Measurements from ENCODE around the gene PNPLA3. TPM values are rescaled to one million over a fixed set of nuclear protein-coding genes. Genes with fewer than 3 reads are reported as not detected.

Gene PNPLA3
- total RNA-seq, 4 donors from 2014 or later = 0.58 to 1.3 TPM; not detected in 2

DNA sequence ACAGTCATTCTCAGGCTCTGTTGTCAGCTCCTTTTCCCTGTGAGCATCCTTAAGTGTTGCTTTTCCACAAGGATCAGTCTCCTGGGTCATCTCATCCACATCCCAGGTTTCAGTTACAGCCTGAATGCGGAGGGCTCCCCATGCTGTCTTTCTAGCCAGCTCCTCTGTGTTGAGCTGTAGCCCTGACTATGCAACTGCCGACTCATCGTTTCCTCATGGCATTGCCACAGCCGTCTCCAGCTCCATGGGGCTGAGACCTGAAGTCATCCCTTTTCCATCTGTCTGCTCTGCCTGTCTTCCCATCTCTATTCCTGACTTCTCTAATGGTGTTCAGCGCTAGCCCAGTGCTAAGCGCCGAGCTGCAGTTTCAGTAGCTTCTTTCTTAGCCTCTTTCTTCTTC is 43.5 kb downstream of the PNPLA3 start:
- no peaks in the 10 kb centered on the region for H3K36me3 ChIP-seq
- intact Hi-C loops (cut with DNase I; ENCODE audit: low total_unique reads) = no loop called here
- TF ChIP-seq POLR2A (IDR thresholded peaks at IDR 0.05) = no peak
- TF ChIP-seq, protein P1, sequence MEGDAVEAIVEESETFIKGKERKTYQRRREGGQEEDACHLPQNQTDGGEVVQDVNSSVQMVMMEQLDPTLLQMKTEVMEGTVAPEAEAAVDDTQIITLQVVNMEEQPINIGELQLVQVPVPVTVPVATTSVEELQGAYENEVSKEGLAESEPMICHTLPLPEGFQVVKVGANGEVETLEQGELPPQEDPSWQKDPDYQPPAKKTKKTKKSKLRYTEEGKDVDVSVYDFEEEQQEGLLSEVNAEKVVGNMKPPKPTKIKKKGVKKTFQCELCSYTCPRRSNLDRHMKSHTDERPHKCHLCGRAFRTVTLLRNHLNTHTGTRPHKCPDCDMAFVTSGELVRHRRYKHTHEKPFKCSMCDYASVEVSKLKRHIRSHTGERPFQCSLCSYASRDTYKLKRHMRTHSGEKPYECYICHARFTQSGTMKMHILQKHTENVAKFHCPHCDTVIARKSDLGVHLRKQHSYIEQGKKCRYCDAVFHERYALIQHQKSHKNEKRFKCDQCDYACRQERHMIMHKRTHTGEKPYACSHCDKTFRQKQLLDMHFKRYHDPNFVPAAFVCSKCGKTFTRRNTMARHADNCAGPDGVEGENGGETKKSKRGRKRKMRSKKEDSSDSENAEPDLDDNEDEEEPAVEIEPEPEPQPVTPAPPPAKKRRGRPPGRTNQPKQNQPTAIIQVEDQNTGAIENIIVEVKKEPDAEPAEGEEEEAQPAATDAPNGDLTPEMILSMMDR (IDR thresholded peaks at IDR 0.05) = no peak

DNA sequence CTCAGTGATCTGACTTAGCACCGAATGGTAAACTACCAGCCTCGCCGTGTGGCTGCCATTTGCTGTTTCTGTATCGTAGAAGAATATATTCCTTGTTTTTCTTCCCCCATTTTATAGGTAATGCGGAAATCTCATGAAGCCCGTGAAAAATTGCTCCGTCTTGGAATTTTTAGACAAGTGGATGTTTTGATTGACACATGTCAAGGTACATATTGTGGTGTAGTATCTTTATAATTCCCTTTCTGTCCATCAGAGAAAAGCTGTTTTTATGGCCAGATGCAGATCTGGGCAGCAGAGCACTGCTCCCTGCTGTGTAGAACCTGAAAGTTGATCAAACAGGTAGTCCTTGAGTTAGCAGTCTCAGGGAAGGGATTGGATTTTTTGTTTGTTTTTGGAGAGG is 45.0 kb downstream of the PNPLA3 start:
- TF ChIP-seq, protein P1 (IDR thresholded peaks at IDR 0.05) = no peak
- TF ChIP-seq POLR2A (IDR thresholded peaks at IDR 0.05) = no peak
- H3K36me3 ChIP-seq = no peaks in the 10 kb centered on the region
- H3K9me3 ChIP-seq = no peaks in the 10 kb centered on the region
- H3K4me3 ChIP-seq = no peak overlapping the region
- intact Hi-C loops (cut with DNase I; ENCODE audit: low total_unique reads) = no loop called here
- H3K4me1 ChIP-seq = no peaks in the 10 kb centered on the region
- no peaks in the 10 kb centered on the region for H3K27me3 ChIP-seq
- no peak overlapping the region for H3K27ac ChIP-seq
- no peak for DNase-seq

More for the DNA sequence above, 43.5 kb downstream of the PNPLA3 start:
- Histone ChIP-seq H3K9me3 (no peaks in the 10 kb centered on the region), H3K27me3 (no peaks in the 10 kb centered on the region), H3K4me1 (no peaks in the 10 kb centered on the region), H3K27ac (no peak overlapping the region), H3K4me3 (no peak overlapping the region)
- no peak for DNase-seq

DNA sequence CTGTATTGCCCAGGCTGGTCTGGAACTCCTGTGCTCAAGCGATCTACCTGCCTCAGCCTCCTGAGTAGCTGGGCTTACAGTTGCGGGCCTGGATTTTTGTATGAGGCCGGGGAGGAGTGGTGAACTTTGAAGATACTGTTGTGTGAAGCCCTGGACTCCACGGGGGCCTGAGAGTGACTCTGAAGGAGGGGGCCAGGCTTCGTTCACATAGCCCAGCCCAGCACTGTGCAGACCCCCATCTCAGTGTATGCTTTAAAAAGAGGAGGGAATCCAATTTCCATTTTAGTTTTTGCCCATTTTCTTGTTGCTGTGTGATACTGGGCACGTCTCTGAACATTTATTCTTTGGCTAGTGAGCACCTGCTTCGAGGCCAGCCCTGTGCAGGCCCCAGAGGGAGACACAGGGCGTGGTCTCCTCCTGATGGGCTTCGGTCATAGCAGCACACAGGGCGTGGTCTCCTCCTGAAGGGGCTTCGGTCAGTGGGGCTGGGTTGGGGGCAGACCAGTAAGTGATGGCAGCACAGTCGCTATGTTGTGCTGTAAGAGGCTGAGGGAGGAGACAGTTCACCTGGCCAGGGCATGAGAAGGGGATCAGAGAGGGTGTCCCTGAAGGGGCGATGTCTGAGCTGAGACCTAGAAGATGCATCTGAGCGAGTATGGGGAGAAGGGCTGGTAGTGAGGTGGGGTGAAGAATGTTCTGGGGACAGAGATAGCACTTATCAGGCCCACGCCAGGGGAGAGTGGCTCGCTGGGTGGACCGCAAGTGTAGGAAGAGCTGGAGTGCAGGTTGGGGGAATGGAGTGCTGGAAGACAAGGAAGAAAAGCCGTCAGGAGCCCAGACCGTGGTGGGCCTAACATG is 45.6 kb downstream of the PNPLA3 start:
- Histone ChIP-seq H3K4me3 (no peak overlapping the region), H3K36me3 (no peaks in the 10 kb centered on the region), H3K27ac (no peak overlapping the region), H3K4me1 (no peaks in the 10 kb centered on the region), H3K9me3 (no peaks in the 10 kb centered on the region), H3K27me3 (no peaks in the 10 kb centered on the region)
- intact Hi-C loops (cut with DNase I; ENCODE audit: low total_unique reads) = no loop called here
- DNase-seq = no peak
- no peak for TF ChIP-seq POLR2A (IDR thresholded peaks at IDR 0.05)
- TF ChIP-seq, protein P1 (IDR thresholded peaks at IDR 0.05) = no peak

DNA sequence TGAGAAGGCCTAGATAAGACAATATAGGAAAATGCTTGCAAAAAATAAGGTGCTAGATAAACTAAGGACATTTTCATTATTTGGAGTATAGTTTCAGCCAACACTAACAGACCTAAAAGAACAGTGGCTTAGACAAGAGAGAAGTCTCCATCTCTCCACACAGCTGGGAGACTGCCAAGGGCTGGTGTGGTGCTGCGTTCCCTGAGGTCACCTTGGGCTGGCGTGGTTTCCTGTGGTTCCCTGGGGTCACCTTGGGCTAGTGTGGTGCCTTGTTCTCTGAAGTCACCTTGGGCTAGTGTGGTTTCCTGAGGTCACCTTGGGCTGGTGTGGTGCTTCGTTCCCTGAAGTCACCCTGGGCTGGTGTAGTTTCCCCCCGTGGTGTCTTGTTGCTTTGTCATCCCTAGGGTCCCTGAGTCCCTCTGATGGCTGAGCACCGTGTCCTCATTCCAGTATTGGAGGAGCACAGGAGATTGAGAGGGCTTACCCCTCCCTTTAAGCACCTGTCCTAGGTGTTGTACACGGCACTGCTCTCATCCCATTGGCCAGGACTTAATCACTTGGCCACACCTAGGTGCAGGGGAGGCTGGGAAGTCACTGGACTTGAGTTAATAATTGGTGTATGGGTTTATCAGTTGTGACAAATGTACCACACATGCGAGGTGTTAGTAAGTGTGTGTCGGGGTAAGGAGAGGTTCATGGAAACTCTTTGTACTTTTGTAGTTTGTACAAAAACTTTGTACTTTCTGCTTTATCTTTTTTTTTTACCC is 46.6 kb downstream of the PNPLA3 start:
- intact Hi-C loops (cut with DNase I; ENCODE audit: low total_unique reads) = no loop called here
- DNase-seq = no peak
- Histone ChIP-seq H3K4me1 (no peaks in the 10 kb centered on the region), H3K27me3 (no peaks in the 10 kb centered on the region), H3K4me3 (no peak overlapping the region), H3K27ac (no peak overlapping the region), H3K36me3 (no peaks in the 10 kb centered on the region), H3K9me3 (no peaks in the 10 kb centered on the region)
- TF ChIP-seq, protein P1 (IDR thresholded peaks at IDR 0.05) = no peak
- TF ChIP-seq POLR2A (IDR thresholded peaks at IDR 0.05) = no peak

DNA sequence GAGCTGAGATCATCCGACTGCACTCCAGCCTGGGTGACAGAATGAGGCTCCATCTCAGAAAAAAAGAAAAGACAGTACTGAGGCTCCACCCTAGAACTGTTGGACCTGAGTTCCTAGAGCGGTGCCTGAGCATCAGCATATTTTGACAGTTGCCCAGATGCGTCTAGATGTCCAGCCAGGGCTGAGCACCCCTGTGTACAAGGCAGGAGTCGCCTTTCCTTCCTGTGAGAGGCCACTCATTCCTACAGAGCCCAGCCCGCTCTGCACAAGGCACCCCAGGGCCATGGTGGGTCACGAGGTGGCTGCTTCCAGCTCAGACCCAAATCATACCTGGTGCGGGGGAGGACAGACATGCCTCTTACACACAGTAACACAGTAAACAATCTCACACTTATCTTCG is 47.5 kb downstream of the PNPLA3 start:
- H3K4me3 ChIP-seq = no peak overlapping the region
- TF ChIP-seq POLR2A (IDR thresholded peaks at IDR 0.05) = no peak
- TF ChIP-seq, protein P1 (IDR thresholded peaks at IDR 0.05) = no peak
- no peak for DNase-seq
- no peaks in the 10 kb centered on the region for H3K4me1 ChIP-seq
- intact Hi-C loops (cut with DNase I; ENCODE audit: low total_unique reads) = no loop called here
- H3K27ac ChIP-seq = no peak overlapping the region
- H3K36me3 ChIP-seq = no peaks in the 10 kb centered on the region
- H3K27me3 ChIP-seq = no peaks in the 10 kb centered on the region
- no peaks in the 10 kb centered on the region for H3K9me3 ChIP-seq

Data from uterus (tissue), 4 donors.